Renal cortical epithelial cell (primary cell): ENCODE results near the gene PLEKHH1. TPM values are rescaled to one million over a fixed set of nuclear protein-coding genes. Genes with fewer than 3 reads are reported as not detected.

Experiments
- DNase-seq: peaks from one replicate; pipeline ENCODE4 v3.0.0-alpha.2; 2011; ENCODE audit warnings: low read depth
- total RNA-seq: library from RNA; depleted of rRNA; stranded (reverse); fragments of >200 nt; gene quantifications from 2 replicates; pipeline ENCODE4 v1.2.3, GENCODE V29; 2014

Gene PLEKHH1
- 1.7 and 7.3 TPM in 2 replicates for total RNA-seq

DNA sequence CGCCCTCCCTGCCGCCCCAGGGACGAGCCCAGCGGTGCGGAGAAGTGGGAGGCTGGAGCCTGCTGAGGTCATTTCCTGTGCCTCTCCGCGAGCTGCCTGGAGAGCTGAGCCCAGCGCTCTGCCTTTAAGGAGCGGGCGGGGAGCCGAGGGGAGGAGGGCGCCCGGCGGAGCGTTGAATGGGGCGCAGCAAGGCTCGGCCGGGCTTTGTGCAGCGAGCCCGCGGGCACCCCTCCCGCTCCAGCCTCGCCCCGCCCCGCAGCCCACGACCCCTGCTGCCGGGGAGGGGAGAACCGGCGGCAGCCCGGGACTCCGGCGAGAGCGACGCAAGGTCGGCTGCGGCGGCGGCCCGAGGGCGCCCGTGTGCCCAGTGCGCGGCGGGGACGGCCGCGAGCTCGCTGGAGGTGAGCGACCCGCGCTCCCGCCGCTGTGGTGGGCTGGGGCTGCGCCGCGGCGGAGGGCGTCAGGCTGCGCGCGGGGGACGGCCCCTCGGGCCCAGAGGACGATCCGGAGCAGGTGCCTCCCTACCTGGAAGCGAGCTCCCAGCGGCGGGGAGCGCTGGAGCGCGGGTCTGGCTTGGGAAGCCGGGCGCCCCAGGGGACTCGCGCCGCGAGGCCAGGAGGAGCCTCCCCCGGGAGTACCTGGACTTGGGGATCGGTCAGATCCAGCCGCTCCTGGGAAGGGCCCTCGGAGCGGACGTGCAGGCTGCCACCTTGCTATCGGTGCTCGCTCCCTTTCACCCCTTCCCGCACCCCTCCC, at the start of gene PLEKHH1:
Gene PLEKHH1 (plus strand): TSS at position 293 of the 756 bp plus-strand sequence. CDS start 8,578 bp downstream, outside the sequence.
- DNase-seq: peak; percentile 54

GRCh38 chr14:67483579-67484285, 49.4 kb upstream of the PLEKHH1 start:
- no peak for DNase-seq

DNA sequence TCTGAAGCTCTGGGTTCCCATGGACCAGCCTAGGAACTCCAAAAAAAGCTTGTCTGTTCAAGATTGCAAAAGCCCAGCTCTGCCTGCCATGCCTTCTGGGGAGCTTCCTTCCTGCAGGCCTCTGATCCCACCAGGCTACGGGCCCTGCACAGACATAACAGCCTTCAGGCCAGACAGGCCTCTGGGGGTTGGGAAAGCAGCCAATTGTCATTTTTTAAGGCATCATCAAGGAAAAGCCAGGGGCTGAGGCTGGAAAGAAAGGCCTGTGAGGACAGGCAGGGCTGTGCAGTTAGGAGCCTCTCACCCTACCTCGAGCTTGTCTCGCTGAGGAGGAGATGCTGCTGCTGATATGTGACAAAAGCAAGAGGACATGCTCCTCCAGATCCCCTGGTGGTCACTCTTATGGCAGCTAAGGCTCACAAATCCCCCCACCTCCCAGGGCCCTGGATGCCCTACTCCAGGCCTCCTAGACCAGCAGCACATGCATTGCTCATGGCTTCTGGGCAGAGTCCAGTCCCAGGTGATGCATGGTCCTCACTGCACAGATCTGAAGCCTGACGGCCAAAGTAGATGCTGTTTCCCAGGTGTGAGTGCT, 47.5 kb upstream of the PLEKHH1 start:
- no peak for DNase-seq

GRCh38 chr14:67486890-67487289, 46.2 kb upstream of the PLEKHH1 start:
- DNase-seq: no peak

GRCh38 chr14:67487332-67487731, 45.8 kb upstream of the PLEKHH1 start:
- DNase-seq: no peak

DNA sequence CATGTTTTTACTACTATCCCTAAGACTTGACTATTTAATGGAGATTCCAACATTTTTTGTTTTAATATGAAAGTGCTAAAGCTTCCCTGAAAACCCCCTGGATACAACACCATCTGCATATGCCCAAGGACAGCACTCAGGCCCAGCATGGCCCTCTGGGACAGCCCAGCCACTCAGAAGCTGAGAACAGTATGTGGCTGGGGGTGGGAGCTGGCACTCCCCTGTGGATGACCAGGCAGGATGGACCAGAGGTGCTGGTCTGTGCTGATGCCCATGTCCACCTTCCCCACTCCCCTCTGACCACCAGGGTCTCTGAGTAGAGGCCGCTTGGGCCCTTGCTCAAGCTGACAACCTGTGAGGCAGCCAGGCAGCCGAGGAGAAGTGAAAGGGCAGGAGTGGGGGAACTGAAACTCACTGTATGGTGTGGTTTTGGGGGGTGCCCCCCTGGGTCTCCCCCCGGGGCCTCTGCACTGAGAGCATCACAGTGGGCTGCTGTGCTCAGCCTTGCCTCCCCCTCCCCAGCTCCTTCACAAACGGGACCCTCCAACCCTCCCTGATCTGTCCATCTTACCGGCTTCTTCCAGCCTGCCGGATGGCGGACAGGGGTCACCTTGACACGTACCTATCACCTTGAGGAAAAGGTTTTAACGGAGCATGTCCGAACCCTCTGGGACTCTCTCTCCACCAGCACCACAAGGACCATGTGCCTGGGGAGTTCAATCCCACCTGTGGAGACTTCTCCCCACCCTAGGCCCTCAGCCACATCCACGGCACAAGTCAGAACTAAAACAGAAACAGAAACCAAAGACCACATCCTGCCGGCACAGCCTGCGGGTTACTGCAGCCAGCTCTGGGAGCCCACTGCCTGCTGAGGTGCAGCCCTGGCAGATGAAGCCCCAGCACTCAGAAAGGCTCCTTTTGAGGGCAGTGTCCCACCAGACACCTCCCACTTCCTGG, 44.9 kb upstream of the PLEKHH1 start, which contains the start of gene TMEM229B:
Gene TMEM229B (minus strand): TSS at position 785 of the 957 bp plus-strand sequence. CDS start 14,798 bp downstream, outside the sequence.
- no peak for DNase-seq

- DNase-seq: no peak
Measured at GRCh38 chr14:67490196-67490595, 42.9 kb upstream of the PLEKHH1 start.

DNA sequence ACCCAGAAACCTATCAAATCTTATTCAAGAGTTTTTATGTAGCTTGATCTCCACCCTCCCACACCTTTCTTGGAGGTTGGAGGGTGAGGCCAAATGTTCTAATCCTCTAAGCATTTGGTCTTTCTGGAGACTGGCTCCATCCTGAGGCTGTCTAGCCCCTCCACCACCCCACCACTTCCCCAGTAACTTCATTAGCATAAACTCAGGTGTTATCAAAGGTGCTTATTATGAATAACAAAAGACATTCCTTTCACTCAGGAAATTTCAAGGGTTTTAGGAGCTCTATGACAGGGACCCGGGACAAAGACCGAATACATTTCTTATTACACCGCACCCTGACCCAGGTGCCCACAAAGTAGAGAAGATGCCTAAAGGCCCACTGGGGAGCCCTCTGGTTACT, 41.8 kb upstream of the PLEKHH1 start:
- DNase-seq: no peak

- no peak for DNase-seq
Measured at GRCh38 chr14:67491741-67492507, 41.2 kb upstream of the PLEKHH1 start.

GRCh38 chr14:67492538-67492937, 40.6 kb upstream of the PLEKHH1 start:
- DNase-seq: no peak

GRCh38 chr14:67493092-67493717, 39.9 kb upstream of the PLEKHH1 start:
- DNase-seq: no peak

GRCh38 chr14:67495827-67496226, 37.3 kb upstream of the PLEKHH1 start:
- DNase-seq: no peak

DNA sequence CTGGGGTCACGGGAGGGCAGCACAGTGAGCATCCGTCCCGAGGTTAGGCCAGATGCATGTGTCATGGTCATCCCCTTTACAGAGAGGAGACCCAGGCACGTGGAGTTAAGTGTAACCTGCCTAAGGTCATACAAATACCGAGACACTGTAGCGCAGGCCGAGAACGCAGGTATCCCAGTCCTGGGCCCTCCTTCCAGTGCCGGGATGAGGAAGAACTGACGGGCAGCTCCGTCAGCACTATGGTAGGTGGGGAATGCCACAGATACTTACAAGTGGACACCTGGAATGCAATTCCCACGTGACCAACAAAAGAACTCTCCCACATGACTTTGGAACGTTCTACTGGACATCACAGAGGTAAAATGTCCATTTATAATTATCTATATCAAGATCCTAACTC, 35.9 kb upstream of the PLEKHH1 start:
- no peak for DNase-seq

GRCh38 chr14:67497716-67498115, 35.4 kb upstream of the PLEKHH1 start:
- DNase-seq: no peak

DNA sequence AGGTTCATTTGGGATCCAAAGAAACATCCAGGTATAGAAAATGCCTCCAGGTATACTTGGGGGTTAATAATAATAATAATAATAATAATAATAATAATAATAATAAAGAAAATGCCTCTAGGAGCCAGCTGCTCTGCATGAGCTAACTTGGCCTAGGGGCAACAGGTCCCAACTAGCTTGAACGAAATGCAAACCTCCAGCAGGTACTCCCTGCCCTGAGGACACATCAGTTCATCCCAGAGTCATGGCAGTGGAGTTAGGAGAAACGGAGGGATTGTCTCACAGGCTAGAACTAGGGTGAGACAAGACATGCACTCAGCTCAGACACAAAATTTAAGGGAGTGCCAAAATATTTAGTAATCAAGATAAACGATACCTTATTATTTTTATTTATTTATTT, 32.1 kb upstream of the PLEKHH1 start:
- no peak for DNase-seq

DNA sequence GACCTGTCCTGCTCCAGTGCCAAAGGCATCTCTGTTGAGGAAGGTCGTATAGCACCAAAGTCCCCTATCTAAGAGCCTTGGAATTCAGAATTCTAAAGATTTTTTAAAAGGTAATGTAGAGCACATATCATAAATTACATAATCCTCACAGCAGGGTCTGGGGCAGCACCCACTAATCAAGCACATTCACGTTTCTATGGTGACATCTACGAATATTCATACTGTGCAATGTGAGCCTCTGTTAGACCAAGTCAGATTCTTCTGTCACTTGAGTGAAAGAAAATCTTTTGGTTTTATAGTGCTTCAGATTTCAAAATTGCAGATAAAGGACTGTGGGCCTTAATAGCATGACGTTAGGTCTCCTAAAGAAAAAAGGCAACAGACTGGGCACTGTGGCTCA, 31.4 kb upstream of the PLEKHH1 start:
- DNase-seq: no peak

DNA sequence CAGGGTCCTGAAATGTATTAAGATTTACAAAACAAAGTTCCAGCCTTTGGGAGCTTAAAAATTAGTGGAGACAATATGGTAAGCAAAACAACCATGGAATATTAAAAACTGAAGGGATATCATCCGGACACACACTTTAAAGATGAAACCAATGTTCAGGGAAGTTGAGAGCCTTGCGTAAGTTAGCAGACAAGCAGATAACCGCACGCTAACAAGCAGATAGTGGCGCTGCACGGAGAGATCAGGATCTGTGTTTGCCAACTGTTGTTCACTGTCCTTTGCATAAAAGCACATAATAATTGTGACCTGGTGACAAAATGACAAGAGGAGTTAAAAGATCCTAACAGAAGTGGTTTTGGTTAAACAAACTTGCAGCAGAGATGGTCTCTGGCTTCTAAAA, 30.2 kb upstream of the PLEKHH1 start:
- no peak for DNase-seq

DNA sequence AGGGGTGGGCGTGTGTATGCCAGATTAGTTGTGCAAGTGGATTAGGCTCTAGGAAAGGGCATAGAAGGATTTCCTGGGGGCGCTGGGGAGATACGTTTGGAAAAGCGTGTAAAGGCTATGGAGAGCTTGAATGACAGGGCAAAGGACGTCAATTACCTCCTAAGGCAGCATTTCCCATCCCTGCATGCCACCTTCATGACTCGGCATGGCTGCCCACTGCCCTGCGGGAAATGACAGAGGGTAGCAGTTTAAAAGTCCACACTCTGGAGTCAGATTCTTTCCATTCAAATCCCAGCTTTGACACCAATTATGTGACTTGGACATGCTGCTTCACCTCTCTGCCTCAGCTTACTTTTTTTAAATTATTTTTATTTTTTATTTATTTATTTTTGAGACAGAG, 29.8 kb upstream of the PLEKHH1 start:
- DNase-seq: no peak

DNA sequence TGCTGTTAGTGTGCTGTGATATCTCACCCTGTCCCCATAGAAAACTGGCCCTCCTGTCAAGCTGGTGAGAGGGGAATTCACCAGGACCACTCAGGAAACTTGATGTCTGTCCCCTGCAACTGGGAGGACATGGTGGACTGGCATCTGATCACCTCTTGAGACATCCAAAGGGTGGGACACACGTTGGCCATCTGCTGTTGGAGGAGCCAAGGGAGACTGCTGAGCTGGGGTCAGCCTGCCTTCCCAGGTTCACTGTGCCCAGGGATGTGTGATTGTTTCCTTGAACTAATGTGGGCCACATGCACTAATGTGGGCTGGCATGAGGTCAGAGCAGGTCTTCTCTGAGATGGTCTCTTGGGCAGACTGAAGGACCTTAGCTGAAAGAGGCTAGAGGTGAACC, 27.8 kb upstream of the PLEKHH1 start:
- no peak for DNase-seq

DNA sequence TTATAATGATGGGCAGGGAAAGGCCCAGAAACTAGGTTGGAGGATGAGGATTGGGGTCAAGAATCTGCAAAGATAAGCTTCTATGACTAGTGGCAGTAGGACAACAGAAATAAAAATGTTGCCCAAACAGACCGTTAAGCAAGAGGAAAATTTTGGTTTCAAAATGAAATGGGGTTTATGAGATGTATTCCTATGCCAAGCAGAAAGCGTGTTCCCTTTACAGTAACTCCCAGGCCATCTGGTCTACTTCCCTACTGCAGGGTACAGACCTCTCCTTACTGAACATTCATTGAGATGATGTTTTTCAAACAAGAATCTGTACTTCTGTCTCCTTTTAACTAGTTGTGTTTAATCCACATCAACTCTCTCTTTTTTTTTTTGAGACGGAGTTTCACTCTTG, 24.1 kb upstream of the PLEKHH1 start:
- no peak for DNase-seq
